Endodermal cell (in vitro differentiated cells): ENCODE data around the gene FBXO46. TPM values are rescaled to one million over a fixed set of nuclear protein-coding genes. Genes with fewer than 3 reads are reported as not detected.
A peak's percentile ranks its signal among the peaks of the same experiment; 100 is the strongest.

Experiments used
- DNase-seq: peaks from one replicate; pipeline ENCODE4 v3.0.0-alpha.2; 2017
- H3K27ac ChIP-seq: 2 replicates; pipeline ENCODE4 v1.5.1; 2013; ENCODE audit warnings: mild to moderate bottlenecking, low read depth, low read length, moderate library complexity
- H3K27me3 ChIP-seq: 2 replicates; pipeline ENCODE4 v1.6.1; 2013; ENCODE audit warnings: mild to moderate bottlenecking, low read length, moderate library complexity; ENCODE audit not compliant: insufficient read depth, control insufficient read depth, poor library complexity, severe bottlenecking
- H3K36me3 ChIP-seq: 2 replicates; pipeline ENCODE4 v1.7.0; 2013; ENCODE audit warnings: mild to moderate bottlenecking, low read length, moderate library complexity; ENCODE audit not compliant: control insufficient read depth, insufficient read depth
- H3K4me1 ChIP-seq: one replicate; pipeline ENCODE4 v1.7.0; 2013; ENCODE audit warnings: low read length; ENCODE audit not compliant: control insufficient read depth, insufficient read depth
- H3K4me3 ChIP-seq: 2 replicates; pipeline ENCODE4 v1.5.1; 2013; ENCODE audit warnings: mild to moderate bottlenecking, low read length, moderate library complexity
- H3K9ac ChIP-seq: 2 replicates; pipeline ENCODE4 v1.6.1; 2013; ENCODE audit warnings: mild to moderate bottlenecking, low read length, moderate library complexity; ENCODE audit not compliant: poor library complexity, severe bottlenecking; ENCODE audit errors: extremely low read depth
- H3K9me3 ChIP-seq: 2 replicates; pipeline ENCODE4 v1.6.1; 2013; ENCODE audit warnings: mild to moderate bottlenecking, low read length, moderate library complexity; ENCODE audit not compliant: control insufficient read depth
- H3K27ac Mint-ChIP-seq: 2 replicates; pipeline ENCODE4 v1.8.0; 2020; ENCODE audit warnings: mixed read lengths
- H3K27me3 Mint-ChIP-seq: 2 replicates; pipeline ENCODE4 v1.8.0; 2021; ENCODE audit warnings: mild to moderate bottlenecking, mixed read lengths; ENCODE audit not compliant: insufficient read depth
- H3K36me3 Mint-ChIP-seq: 2 replicates; pipeline ENCODE4 v1.8.0; 2020; ENCODE audit warnings: low read depth, mixed read lengths
- H3K4me1 Mint-ChIP-seq: 2 replicates; pipeline ENCODE4 v1.8.0; 2020; ENCODE audit warnings: mixed read lengths
- H3K4me3 Mint-ChIP-seq: 2 replicates; pipeline ENCODE4 v1.8.0; 2020; ENCODE audit warnings: mild to moderate bottlenecking, moderate library complexity, mixed read lengths
- H3K9me3 Mint-ChIP-seq: 2 replicates; pipeline ENCODE4 v1.8.0; 2020; ENCODE audit warnings: mild to moderate bottlenecking, mixed read lengths
- CTCF ChIP-seq: fragments of 200-600 bp; sonication (generic); conservative IDR thresholded peaks from 2 replicates; pipeline ENCODE4 v1.5.0; 2021; ENCODE audit warnings: antibody characterized with exemption, mild to moderate bottlenecking
- WGBS, 2 experiments: methylation state at CpG; one replicate each; pipeline versions ENCODE4 v1.1.5 to v1.1.7; 2013; ENCODE audit warnings: missing lambda C conversion rate in 2 of 2, mixed read lengths in 1 of 2; ENCODE audit not compliant: insufficient coverage in 1 of 2, insufficient read length in 1 of 2; 5-methylcytosine and 5-hydroxymethylcytosine counted together
- total RNA-seq, 2 donors: library from RNA; stranded (reverse); fragmentation: NEBNext Ultra II Directional in 1 of 2; extraction: Animal tissue kit (Norgen Biotek cat#: 25700) in 1 of 2; gene quantifications; 2 replicates in 1 of 2; 3 replicates in 1 of 2; pipeline ENCODE4 v1.2.1, GENCODE V29; 2021

The FBXO46 gene
- total RNA-seq, 2 donors from 2014 or later = 36.5 to 42.8 TPM

- H3K27ac Mint-ChIP-seq = no peak overlapping the region
- peaks cover 2% of the 10 kb centered on the region for H3K27me3 Mint-ChIP-seq
- WGBS, 2 experiments = 86 to 87% methylated on average over 9 of the region's 9 CpGs
- peaks cover 14% of the 10 kb centered on the region for H3K4me1 Mint-ChIP-seq
- H3K4me1 ChIP-seq = peaks cover under 1% of the 10 kb centered on the region
- no peak overlapping the region for H3K9ac ChIP-seq
- H3K4me3 Mint-ChIP-seq = no peak overlapping the region
- H3K9me3 ChIP-seq = no peaks in the 10 kb centered on the region
- peaks cover 25% of the 10 kb centered on the region for H3K36me3 ChIP-seq
- peak; percentile 94 for DNase-seq
- TF ChIP-seq CTCF = peak; percentile 75
- peaks cover 52% of the 10 kb centered on the region for H3K36me3 Mint-ChIP-seq
- no peak overlapping the region for H3K4me3 ChIP-seq
- H3K27ac ChIP-seq = no peak overlapping the region
- no peaks in the 10 kb centered on the region for H3K9me3 Mint-ChIP-seq
- H3K27me3 ChIP-seq = no peaks in the 10 kb centered on the region
These were observed 44.1 kb upstream of the FBXO46 start for GRCh38 chr19:45774765-45775164.

- peaks cover 9% of the 10 kb centered on the region for H3K4me1 Mint-ChIP-seq
- peaks cover 24% of the 10 kb centered on the region for H3K36me3 ChIP-seq
- H3K27me3 ChIP-seq = no peaks in the 10 kb centered on the region
- H3K27ac ChIP-seq = no peak overlapping the region
- H3K9ac ChIP-seq = no peak overlapping the region
- no peak for TF ChIP-seq CTCF
- DNase-seq = no peak
- H3K36me3 Mint-ChIP-seq = peaks cover 45% of the 10 kb centered on the region
- WGBS, 2 experiments = 90% methylated on average over 2 of the region's 2 CpGs; no CpG with 5 or more reads in 1 of the 2 experiments
- H3K27me3 Mint-ChIP-seq = no peaks in the 10 kb centered on the region
- H3K4me3 ChIP-seq = no peak overlapping the region
- H3K9me3 ChIP-seq = no peaks in the 10 kb centered on the region
- no peaks in the 10 kb centered on the region for H3K4me1 ChIP-seq
- no peak overlapping the region for H3K27ac Mint-ChIP-seq
- H3K9me3 Mint-ChIP-seq = no peaks in the 10 kb centered on the region
- no peak overlapping the region for H3K4me3 Mint-ChIP-seq
These were observed 42.7 kb upstream of the FBXO46 start for GRCh38 chr19:45773384-45773783.

- peaks cover 20% of the 10 kb centered on the region for H3K36me3 ChIP-seq
- H3K36me3 Mint-ChIP-seq = peaks cover 40% of the 10 kb centered on the region
- H3K4me1 Mint-ChIP-seq = peaks cover 9% of the 10 kb centered on the region
- no peaks in the 10 kb centered on the region for H3K4me1 ChIP-seq
- no peak overlapping the region for H3K27ac Mint-ChIP-seq
- H3K4me3 ChIP-seq = no peak overlapping the region
- H3K27me3 ChIP-seq = no peaks in the 10 kb centered on the region
- no peak for DNase-seq
- WGBS, 2 experiments = 96 to 100% methylated on average over 1 to 3 of the region's 3 CpGs
- H3K4me3 Mint-ChIP-seq = no peak overlapping the region
- TF ChIP-seq CTCF = no peak
- H3K9me3 Mint-ChIP-seq = no peaks in the 10 kb centered on the region
- no peak overlapping the region for H3K27ac ChIP-seq
- no peak overlapping the region for H3K9ac ChIP-seq
- H3K9me3 ChIP-seq = no peaks in the 10 kb centered on the region
- H3K27me3 Mint-ChIP-seq = no peaks in the 10 kb centered on the region
These were observed 42.2 kb upstream of the FBXO46 start for GRCh38 chr19:45772912-45773311.
